HG02981 (cell line): ENCODE measurements around the gene GIT1.
A peak's percentile ranks its signal among the peaks of the same experiment; 100 is the strongest.

ENCODE experiments used
- ATAC-seq: cut with Tn5 transposase; IDR thresholded peaks from one replicate; pipeline ENCODE4 v1.9.1; 2021; ENCODE audit warnings: mild to moderate bottlenecking, moderate library complexity; ENCODE audit not compliant: unreplicated experiment

GIT1 gene

GRCh38 chr17:29589524-29590410, at the start of gene GIT1:
TSS of gene GIT1 (minus strand) at chr17:29589648. CDS start at chr17:29589378, 270 bp downstream.
- peak; percentile 61 for ATAC-seq

GRCh38 chr17:29633886-29634285, 44.4 kb upstream of the GIT1 start:
- ATAC-seq, result no peak

GRCh38 chr17:29630630-29631193, 41.3 kb upstream of the GIT1 start:
- no peak for ATAC-seq

- ATAC-seq, result no peak
Measured at GRCh38 chr17:29629839-29630238, 40.4 kb upstream of the GIT1 start.

GRCh38 chr17:29628644-29629043, 39.2 kb upstream of the GIT1 start:
- ATAC-seq, result no peak

- no peak for ATAC-seq
Measured at GRCh38 chr17:29627951-29628350, 38.5 kb upstream of the GIT1 start.

GRCh38 chr17:29625037-29625750, 35.7 kb upstream of the GIT1 start:
- no peak for ATAC-seq

GRCh38 chr17:29624586-29624985, 35.1 kb upstream of the GIT1 start:
- ATAC-seq, result no peak

- no peak for ATAC-seq
Measured at GRCh38 chr17:29623283-29623647, 33.8 kb upstream of the GIT1 start.

GRCh38 chr17:29622337-29623282, 33.2 kb upstream of the GIT1 start, which contains the start of gene CORO6:
TSS of gene CORO6 (minus strand) at chr17:29622912. CDS start at chr17:29621421, 1,491 bp downstream.
- peak; percentile 46 for ATAC-seq

- no peak for ATAC-seq
Measured at GRCh38 chr17:29621751-29622194, 32.3 kb upstream of the GIT1 start.

- no peak for ATAC-seq
Measured at GRCh38 chr17:29620779-29621500, 31.5 kb upstream of the GIT1 start.

- no peak for ATAC-seq
Measured at GRCh38 chr17:29620271-29620670, 30.8 kb upstream of the GIT1 start.

GRCh38 chr17:29619251-29619650, 29.8 kb upstream of the GIT1 start:
- ATAC-seq, result no peak

GRCh38 chr17:29618272-29619065, 29.0 kb upstream of the GIT1 start:
- no peak for ATAC-seq

- no peak for ATAC-seq
Measured at GRCh38 chr17:29617481-29618271, 28.2 kb upstream of the GIT1 start.

GRCh38 chr17:29617125-29617480, 27.7 kb upstream of the GIT1 start:
- peak; percentile 46 for ATAC-seq

- ATAC-seq, result no peak
Measured at GRCh38 chr17:29616300-29617048, 27.0 kb upstream of the GIT1 start.
